Retina (tissue), 1 donor: Measurements from ENCODE around the gene LILRA6.
A peak's percentile ranks its signal among the peaks of the same experiment; 100 is the strongest.
"Not testable (repeated sequence)": the region's sequence is repeated elsewhere in the genome, so short reads cannot be mapped to it uniquely, and the experiment has no call there.

Source experiments
- DNase-seq: peaks from one replicate; pipeline ENCODE4 v3.0.0-alpha.2; 2016

Gene LILRA6

GRCh38 chr19:54262066-54262465, 19.5 kb upstream of the LILRA6 start:
- DNase-seq, result no peak

- DNase-seq, result no peak
Observed at GRCh38 chr19:54257116-54257480, 14.5 kb upstream of the LILRA6 start, which contains the start of gene LILRB5. Gene LILRB5 (minus strand): TSS chr19:54257273. CDS start chr19:54257193, 80 bp downstream.

- no peak for DNase-seq
Observed at GRCh38 chr19:54256250-54257115, 13.9 kb upstream of the LILRA6 start.

- no peak for DNase-seq
Observed at GRCh38 chr19:54255105-54255775, 12.7 kb upstream of the LILRA6 start.

- DNase-seq, result no peak
Observed at GRCh38 chr19:54254195-54254906, 11.8 kb upstream of the LILRA6 start.

- DNase-seq, result no peak
Observed at GRCh38 chr19:54253331-54254194, 11.0 kb upstream of the LILRA6 start.

GRCh38 chr19:54252845-54253244, 10.3 kb upstream of the LILRA6 start:
- no peak for DNase-seq

- DNase-seq, result no peak
Observed at GRCh38 chr19:54252243-54252642, 9.7 kb upstream of the LILRA6 start.

GRCh38 chr19:54248016-54248601, 5.5 kb upstream of the LILRA6 start:
- DNase-seq, result no peak

GRCh38 chr19:54247106-54247930, 4.7 kb upstream of the LILRA6 start:
- DNase-seq, result no peak

- DNase-seq, result no peak
Observed at GRCh38 chr19:54245936-54246335, 3.3 kb upstream of the LILRA6 start.

- DNase-seq, result not testable (repeated sequence)
Observed at GRCh38 chr19:54243809-54244208, 1.2 kb upstream of the LILRA6 start.

- DNase-seq, result not testable (repeated sequence)
Observed at GRCh38 chr19:54242234-54242633, 356 bp downstream of the LILRA6 start.

- not testable (repeated sequence) for DNase-seq
Observed at GRCh38 chr19:54240372-54241336, 1.9 kb downstream of the LILRA6 start.

- DNase-seq, result not testable (repeated sequence)
Observed at GRCh38 chr19:54239491-54240371, 2.9 kb downstream of the LILRA6 start.

- no peak for DNase-seq
Observed at GRCh38 chr19:54233941-54234340, 8.6 kb downstream of the LILRA6 start.

GRCh38 chr19:54231077-54231931, 11.3 kb downstream of the LILRA6 start:
- DNase-seq, result peak; percentile 91

GRCh38 chr19:54230031-54230430, 12.6 kb downstream of the LILRA6 start:
- no peak for DNase-seq
